Stimulated activated CD8-positive, alpha-beta memory T cell treated with anti-CD3 and anti-CD28 coated beads, Interleukin-15, amount 100 ng/mL, for 1 hour (primary cell): Measurements from ENCODE around the gene DGKI.

Experiments
- DNase-seq: peaks from one replicate; pipeline ENCODE4 v3.0.0-alpha.2; 2020; ENCODE audit warnings: low read depth

Gene DGKI

GRCh38 chr7:137871170-137871915 is 24.6 kb upstream of the DGKI start:
- DNase-seq: no peak

- DNase-seq: no peak
Measured at GRCh38 chr7:137870684-137871083, 23.9 kb upstream of the DGKI start.

GRCh38 chr7:137870078-137870477 is 23.3 kb upstream of the DGKI start:
- DNase-seq: no peak

- no peak for DNase-seq
Measured at GRCh38 chr7:137869260-137869659, 22.5 kb upstream of the DGKI start.

- DNase-seq: no peak
Measured at GRCh38 chr7:137867289-137867688, 20.5 kb upstream of the DGKI start.

GRCh38 chr7:137865764-137866163 is 19.0 kb upstream of the DGKI start:
- DNase-seq: no peak

- no peak for DNase-seq
Measured at GRCh38 chr7:137862964-137863363, 16.2 kb upstream of the DGKI start.

GRCh38 chr7:137862358-137862757 is 15.6 kb upstream of the DGKI start:
- no peak for DNase-seq

- no peak for DNase-seq
Measured at GRCh38 chr7:137860542-137860941, 13.8 kb upstream of the DGKI start.

- DNase-seq: no peak
Measured at GRCh38 chr7:137853053-137853452, 6.3 kb upstream of the DGKI start.

GRCh38 chr7:137852108-137852507 is 5.3 kb upstream of the DGKI start:
- DNase-seq: no peak

GRCh38 chr7:137850972-137851945 is 4.5 kb upstream of the DGKI start:
- DNase-seq: no peak

GRCh38 chr7:137850571-137850970 is 3.8 kb upstream of the DGKI start:
- DNase-seq: no peak

- no peak for DNase-seq
Measured at GRCh38 chr7:137848095-137848494, 1.3 kb upstream of the DGKI start.

GRCh38 chr7:137847568-137848050 is 835 bp upstream of the DGKI start:
- no peak for DNase-seq

- no peak for DNase-seq
Measured at GRCh38 chr7:137846549-137846826, 286 bp downstream of the DGKI start.

GRCh38 chr7:137844677-137845425 is 1.9 kb downstream of the DGKI start:
- no peak for DNase-seq

- no peak for DNase-seq
Measured at GRCh38 chr7:137839903-137840779, 6.6 kb downstream of the DGKI start.

GRCh38 chr7:137838706-137839315 is 8.0 kb downstream of the DGKI start:
- DNase-seq: no peak

GRCh38 chr7:137836541-137836940 is 10.2 kb downstream of the DGKI start:
- no peak for DNase-seq

GRCh38 chr7:137836113-137836509 is 10.7 kb downstream of the DGKI start:
- no peak for DNase-seq
